Ishikawa (cell line): ENCODE data around the gene XPO6.
A peak's percentile ranks its signal among the peaks of the same experiment; 100 is the strongest.

Source experiments
- CEBPB ChIP-seq: IDR thresholded peaks from 2 replicates; pipeline ENCODE4 v1.6.1; 2012
- CREB1 ChIP-seq: IDR thresholded peaks from 2 replicates; pipeline ENCODE4 v1.6.1; 2012; ENCODE audit warnings: low read depth
- EGR1 ChIP-seq: IDR thresholded peaks from 2 replicates; pipeline ENCODE4 v1.6.1; 2012
- EP300 ChIP-seq: IDR thresholded peaks from 2 replicates; pipeline ENCODE4 v1.6.1; 2012; ENCODE audit warnings: borderline replicate concordance
- FOXM1 ChIP-seq: IDR thresholded peaks from 2 replicates; pipeline ENCODE4 v1.6.1; 2012; ENCODE audit warnings: low read depth, borderline replicate concordance
- NFIC ChIP-seq: IDR thresholded peaks from 2 replicates; pipeline ENCODE4 v1.6.1; 2012
- RAD21 ChIP-seq: IDR thresholded peaks from 2 replicates; pipeline ENCODE4 v1.6.1; 2012; ENCODE audit warnings: low read depth
- REST ChIP-seq: IDR thresholded peaks from 2 replicates; pipeline ENCODE4 v1.6.1; 2012; ENCODE audit warnings: low read depth, mild to moderate bottlenecking
- TAF1 ChIP-seq: IDR thresholded peaks from 2 replicates; pipeline ENCODE4 v1.6.1; 2012; ENCODE audit warnings: low read depth, mild to moderate bottlenecking
- TCF12 ChIP-seq: IDR thresholded peaks from 2 replicates; pipeline ENCODE4 v1.6.1; 2012; ENCODE audit warnings: low read depth
- TEAD4 ChIP-seq: IDR thresholded peaks from 2 replicates; pipeline ENCODE4 v1.6.1; 2012
- USF1 ChIP-seq: IDR thresholded peaks from 2 replicates; pipeline ENCODE4 v1.6.1; 2012
- YY1 ChIP-seq: IDR thresholded peaks from 2 replicates; pipeline ENCODE4 v1.6.1; 2012; ENCODE audit warnings: low read depth
- ZBTB7A ChIP-seq: IDR thresholded peaks from 2 replicates; pipeline ENCODE4 v1.6.1; 2012; ENCODE audit warnings: low read depth
- TF ChIP-seq, protein P1 (sequence below): IDR thresholded peaks from 2 replicates; pipeline ENCODE4 v1.6.1; 2012

The XPO6 gene

GRCh38 chr16:28217326-28217725 is 5.6 kb upstream of the XPO6 start:
- TF ChIP-seq EP300 (no peak), USF1 (peak; percentile 84), TAF1 (no peak), RAD21 (no peak), EGR1 (no peak), REST (no peak)

GRCh38 chr16:28213396-28213795 is 1.6 kb upstream of the XPO6 start:
- no peak for TF ChIP-seq CREB1
- TF ChIP-seq EP300 = no peak
- no peak for TF ChIP-seq TEAD4
- no peak for TF ChIP-seq ZBTB7A
- no peak for TF ChIP-seq CEBPB
- TF ChIP-seq USF1 = no peak
- TF ChIP-seq FOXM1 = no peak
- TF ChIP-seq, protein P1, sequence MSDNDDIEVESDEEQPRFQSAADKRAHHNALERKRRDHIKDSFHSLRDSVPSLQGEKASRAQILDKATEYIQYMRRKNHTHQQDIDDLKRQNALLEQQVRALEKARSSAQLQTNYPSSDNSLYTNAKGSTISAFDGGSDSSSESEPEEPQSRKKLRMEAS = no peak
- no peak for TF ChIP-seq TAF1
- TF ChIP-seq TCF12 = no peak
- no peak for TF ChIP-seq EGR1
- no peak for TF ChIP-seq YY1
- TF ChIP-seq RAD21 = no peak
- no peak for TF ChIP-seq REST
- no peak for TF ChIP-seq NFIC

GRCh38 chr16:28212532-28212873 is 738 bp upstream of the XPO6 start:
- TF ChIP-seq TCF12 (no peak), CEBPB (no peak), ZBTB7A (no peak), USF1 (no peak), RAD21 (no peak), TAF1 (no peak), NFIC (no peak), EGR1 (no peak)

- TF ChIP-seq REST (no peak), EGR1 (no peak), NFIC (no peak), EP300 (no peak)
- TF ChIP-seq, protein P1 = peak; percentile 84
Measured at GRCh38 chr16:28210979-28211588, 681 bp downstream of the XPO6 start.

DNA sequence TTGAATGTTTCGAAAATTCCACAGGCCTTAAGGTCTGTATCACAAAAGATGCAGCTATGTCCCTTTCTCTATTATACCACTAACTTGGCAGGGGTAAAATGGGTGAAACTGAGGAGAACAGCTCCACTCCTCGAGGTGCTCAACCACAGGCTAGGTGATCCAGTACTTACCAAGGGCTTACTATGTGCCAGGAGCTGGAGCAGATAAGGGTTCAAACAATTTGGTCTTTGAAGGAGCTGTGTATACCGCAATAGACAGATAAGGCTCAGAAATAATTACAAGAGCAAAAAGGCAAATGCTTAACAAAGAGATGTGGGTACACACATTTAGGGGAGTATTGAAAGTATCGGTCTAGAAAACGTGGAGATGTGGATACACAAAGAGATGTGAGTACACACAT is 1.5 kb downstream of the XPO6 start:
- TF ChIP-seq TAF1 (no peak), CREB1 (no peak), EP300 (no peak), TEAD4 (no peak), YY1 (no peak), RAD21 (no peak), EGR1 (no peak), NFIC (no peak), REST (no peak)
- TF ChIP-seq, protein P1 = no peak
